ENCODE data around the gene CYP26A1. TPM values are rescaled to one million over a fixed set of nuclear protein-coding genes. Genes with fewer than 3 reads are reported as not detected.
"Not testable (repeated sequence)": the region's sequence is repeated elsewhere in the genome, so short reads cannot be mapped to it uniquely, and the experiment has no call there.

CYP26A1 gene
- total RNA-seq, 1 experiment from 2014 or later = not detected

- DNase-seq (ENCODE audit: low read depth, low spot score) = no peak
- in situ Hi-C loops (cut with HindIII; ENCODE audit: low pct_unique_long_range_greater_than_20kb, low sequenced_read_pairs) = no loop called here
Observed at GRCh38 chr10:93096901-93097300, 23.2 kb downstream of the CYP26A1 start.

DNA sequence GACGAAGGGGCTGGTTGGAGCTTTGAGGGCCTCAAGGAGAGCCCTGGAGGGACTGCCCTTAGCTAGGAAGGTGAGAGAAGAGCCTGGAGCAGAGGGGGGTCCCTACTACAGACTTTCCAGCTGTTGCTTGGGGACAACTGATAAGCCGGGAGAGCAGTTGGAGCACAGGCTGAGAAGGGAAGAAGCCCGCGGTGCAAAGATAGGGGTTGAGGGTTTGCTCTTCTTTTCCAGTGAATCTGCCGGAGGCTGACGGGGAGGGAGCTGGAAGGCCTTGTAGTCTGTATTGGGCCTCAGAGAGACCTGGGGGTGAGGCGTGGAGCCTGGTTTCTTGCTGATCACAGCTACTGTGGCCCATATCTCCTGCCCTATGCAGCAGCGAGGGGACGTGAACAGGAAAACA is 23.7 kb downstream of the CYP26A1 start:
- DNase-seq (ENCODE audit: low read depth, low spot score) = no peak
- in situ Hi-C loops (cut with HindIII; ENCODE audit: low pct_unique_long_range_greater_than_20kb, low sequenced_read_pairs) = no loop called here

- no peak for DNase-seq (ENCODE audit: low read depth, low spot score)
- in situ Hi-C loops (cut with HindIII; ENCODE audit: low pct_unique_long_range_greater_than_20kb, low sequenced_read_pairs) = no loop called here
Observed at GRCh38 chr10:93098816-93099215, 25.1 kb downstream of the CYP26A1 start.

GRCh38 chr10:93099670-93100069 is 26.0 kb downstream of the CYP26A1 start:
- in situ Hi-C loops (cut with HindIII; ENCODE audit: low pct_unique_long_range_greater_than_20kb, low sequenced_read_pairs) = no loop called here
- no peak for DNase-seq (ENCODE audit: low read depth, low spot score)

DNA sequence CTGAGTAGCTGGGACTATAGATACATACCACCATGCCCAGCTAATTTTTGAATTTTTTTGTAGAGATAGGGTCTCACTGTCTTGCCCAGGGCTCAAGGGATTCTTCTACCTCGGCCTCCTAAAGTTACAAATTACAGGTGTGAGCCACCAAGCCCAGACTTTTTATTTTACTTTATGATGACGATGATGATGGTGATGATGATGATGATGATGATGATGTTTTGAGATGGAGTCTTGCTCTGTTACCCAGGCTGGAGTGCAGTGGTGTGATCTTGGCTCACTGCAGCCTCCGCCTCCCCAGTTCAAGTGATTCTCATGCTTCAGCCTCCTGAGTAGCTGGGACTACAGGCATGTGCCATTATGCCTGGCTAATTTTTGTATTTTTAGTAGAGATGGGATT is 27.5 kb downstream of the CYP26A1 start:
- in situ Hi-C loops (cut with HindIII; ENCODE audit: low pct_unique_long_range_greater_than_20kb, low sequenced_read_pairs); DNase-seq (ENCODE audit: low read depth, low spot score): not testable (repeated sequence)

- in situ Hi-C loops (cut with HindIII; ENCODE audit: low pct_unique_long_range_greater_than_20kb, low sequenced_read_pairs) = no loop called here
- no peak for DNase-seq (ENCODE audit: low read depth, low spot score)
Observed at GRCh38 chr10:93103953-93104352, 30.3 kb downstream of the CYP26A1 start.

DNA sequence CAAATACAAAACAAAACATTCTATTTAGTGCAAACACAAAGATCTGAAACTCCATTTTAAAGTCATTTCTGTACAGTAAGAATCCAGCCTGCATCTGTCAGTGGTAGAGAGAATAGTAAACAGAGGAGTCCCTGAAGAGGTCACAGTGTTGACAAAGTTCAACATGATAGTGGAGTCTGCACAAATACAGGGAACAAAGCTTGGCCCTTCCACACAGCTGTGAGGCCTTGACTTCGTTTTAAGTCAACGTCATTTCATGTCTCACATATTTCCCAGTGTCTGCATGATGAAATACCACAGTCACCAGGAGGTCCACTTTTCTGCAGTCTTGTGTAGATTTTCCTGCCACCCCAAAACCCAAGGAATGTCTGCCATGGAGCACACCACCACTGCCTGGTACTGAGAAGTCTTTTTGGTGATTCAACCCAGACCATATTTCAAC is 33.0 kb downstream of the CYP26A1 start:
- no peak for DNase-seq (ENCODE audit: low read depth, low spot score)
- in situ Hi-C loops (cut with HindIII; ENCODE audit: low pct_unique_long_range_greater_than_20kb, low sequenced_read_pairs) = no loop called here

- in situ Hi-C loops (cut with HindIII; ENCODE audit: low pct_unique_long_range_greater_than_20kb, low sequenced_read_pairs) = no loop called here
- no peak for DNase-seq (ENCODE audit: low read depth, low spot score)
Observed at GRCh38 chr10:93110472-93111146, 36.9 kb downstream of the CYP26A1 start.

DNA sequence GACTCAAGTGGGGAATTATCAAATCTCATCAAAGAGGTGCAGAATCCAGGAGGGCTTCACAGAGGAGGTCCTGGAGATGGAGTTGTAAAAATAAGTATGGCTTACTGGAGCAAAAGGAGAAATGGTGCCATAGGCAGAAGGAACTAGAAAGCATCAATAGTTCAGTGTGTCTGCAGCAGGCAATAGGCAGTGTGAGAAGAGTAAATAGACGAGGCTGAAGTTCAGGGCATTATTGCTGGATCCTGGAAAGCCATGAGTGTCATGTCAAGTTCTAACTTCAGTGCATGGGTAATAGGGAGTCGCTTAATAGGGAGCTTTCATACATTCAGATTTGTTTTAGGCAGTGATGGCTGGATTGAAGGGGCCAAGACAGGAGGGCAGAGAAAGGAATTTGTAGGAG is 39.3 kb downstream of the CYP26A1 start:
- DNase-seq (ENCODE audit: low read depth, low spot score) = no peak
- in situ Hi-C loops (cut with HindIII; ENCODE audit: low pct_unique_long_range_greater_than_20kb, low sequenced_read_pairs) = no loop called here

- in situ Hi-C loops (cut with HindIII; ENCODE audit: low pct_unique_long_range_greater_than_20kb, low sequenced_read_pairs) = no loop called here
- DNase-seq (ENCODE audit: low read depth, low spot score) = peak; percentile 79
Observed at GRCh38 chr10:93115661-93116383, 42.1 kb downstream of the CYP26A1 start.

DNA sequence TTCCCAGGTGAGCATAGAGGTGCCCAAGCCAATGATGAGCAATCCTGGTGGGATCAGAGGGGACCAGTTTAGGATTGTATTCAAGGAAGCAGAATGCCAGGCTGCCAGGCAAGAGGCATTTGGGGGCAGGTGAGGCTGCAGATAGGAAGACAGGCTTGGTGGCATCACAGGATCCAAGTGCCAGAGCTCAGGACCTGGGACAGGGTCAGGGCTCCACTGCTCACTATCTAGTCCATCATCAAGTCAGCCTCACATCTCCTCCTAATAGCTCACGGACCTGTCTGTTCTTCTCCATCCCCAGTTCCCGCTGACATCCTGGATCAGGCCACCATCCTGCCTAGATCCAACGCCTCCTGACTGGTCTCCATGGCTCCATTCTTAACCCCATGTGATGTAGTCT is 47.6 kb downstream of the CYP26A1 start:
- no peak for DNase-seq (ENCODE audit: low read depth, low spot score)
- in situ Hi-C loops (cut with HindIII; ENCODE audit: low pct_unique_long_range_greater_than_20kb, low sequenced_read_pairs) = no loop called here

GRCh38 chr10:93123766-93124165 is 50.1 kb downstream of the CYP26A1 start:
- no peak for DNase-seq (ENCODE audit: low read depth, low spot score)
- in situ Hi-C loops (cut with HindIII; ENCODE audit: low pct_unique_long_range_greater_than_20kb, low sequenced_read_pairs) = no loop called here

- DNase-seq (ENCODE audit: low read depth, low spot score) = no peak
- in situ Hi-C loops (cut with HindIII; ENCODE audit: low pct_unique_long_range_greater_than_20kb, low sequenced_read_pairs) = no loop called here
Observed at GRCh38 chr10:93124580-93125318, 51.1 kb downstream of the CYP26A1 start.

GRCh38 chr10:93125966-93126365 is 52.3 kb downstream of the CYP26A1 start:
- in situ Hi-C loops (cut with HindIII; ENCODE audit: low pct_unique_long_range_greater_than_20kb, low sequenced_read_pairs) = no loop called here
- no peak for DNase-seq (ENCODE audit: low read depth, low spot score)

DNA sequence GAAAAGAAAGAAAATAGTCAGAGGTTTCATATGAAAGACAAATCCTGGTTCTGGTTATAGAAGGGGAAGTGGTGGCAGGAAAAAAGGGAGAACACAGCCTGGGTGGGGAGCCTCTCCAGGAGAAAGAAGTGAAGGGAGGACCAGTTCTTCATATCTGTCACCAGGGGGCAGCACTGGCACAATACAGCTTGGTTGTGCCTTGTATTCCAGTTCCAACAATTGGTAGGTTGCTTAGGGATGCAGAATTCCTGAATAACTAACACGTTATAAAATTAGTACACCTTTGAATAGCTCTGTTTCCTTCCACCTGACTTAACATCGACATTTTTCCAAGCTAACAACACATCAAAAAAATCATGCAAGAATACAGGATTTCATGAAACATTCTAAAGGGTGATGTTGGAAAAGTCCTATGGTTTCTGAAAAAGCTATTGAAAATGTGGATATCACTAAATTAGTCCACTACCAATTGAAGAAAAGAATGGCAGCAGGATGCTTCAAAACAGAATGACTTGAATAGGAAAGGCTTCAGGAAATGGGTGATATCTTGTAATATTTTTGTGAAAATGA is 52.9 kb downstream of the CYP26A1 start:
- in situ Hi-C loops (cut with HindIII; ENCODE audit: low pct_unique_long_range_greater_than_20kb, low sequenced_read_pairs) = no loop called here
- no peak for DNase-seq (ENCODE audit: low read depth, low spot score)
